ENCODE results near the gene EFCAB13. TPM values are rescaled to one million over a fixed set of nuclear protein-coding genes. Genes with fewer than 3 reads are reported as not detected.

EFCAB13 gene
- total RNA-seq, 1 donor from 2014 or later = 2.7 TPM

- Histone ChIP-seq H3K27ac (no peak overlapping the region), H2AFZ (replicated peaks) (peak overlapping the region; percentile 83)
These were observed 47.3 kb upstream of the EFCAB13 start for GRCh38 chr17:47276444-47276843.

GRCh38 chr17:47276868-47277267, 46.9 kb upstream of the EFCAB13 start:
- peaks cover 7% of the 10 kb centered on the region for H3F3A ChIP-seq (ENCODE audit: low read depth)
- peak; percentile 70 for DNase-seq (ENCODE audit: low spot score)
- H4K20me1 ChIP-seq (ENCODE audit: low read depth) = no peaks in the 10 kb centered on the region
- no peak for TF ChIP-seq EZH2phosphoT487 (IDR thresholded peaks at IDR 0.05)
- TF ChIP-seq EZH2 (IDR thresholded peaks at IDR 0.05) = no peak
- no peak for TF ChIP-seq CTCF (IDR thresholded peaks at IDR 0.05)
- peaks cover 20% of the 10 kb centered on the region for H3K4me1 ChIP-seq
- no peak overlapping the region for H2AFZ ChIP-seq (replicated peaks)
- no peak overlapping the region for H3K9ac ChIP-seq
- no peak overlapping the region for H3K4me3 ChIP-seq
- Mint-ChIP-seq H3K4me3 (no peak overlapping the region), H3K9me3 (peaks cover 2% of the 10 kb centered on the region), H3K27me3 (ENCODE audit: insufficient read depth, low read depth) (peaks cover 16% of the 10 kb centered on the region), H3K27ac (peak overlapping the region; percentile 72), H3K36me3 (no peaks in the 10 kb centered on the region), H3K4me1 (peaks cover 60% of the 10 kb centered on the region)
- no peaks in the 10 kb centered on the region for H3K27me3 ChIP-seq
- H3K9me3 ChIP-seq (ENCODE audit: low read depth) = no peaks in the 10 kb centered on the region
- H3K4me2 ChIP-seq = no peak overlapping the region
- no peaks in the 10 kb centered on the region for H3K79me2 ChIP-seq (ENCODE audit: low read depth)
- no peak overlapping the region for H3K27ac ChIP-seq
- no peaks in the 10 kb centered on the region for H3K36me3 ChIP-seq

More at GRCh38 chr17:47276444-47276843, 47.3 kb upstream of the EFCAB13 start:
- no peak overlapping the region for H3K4me3 ChIP-seq
- H3K4me3 Mint-ChIP-seq = peak overlapping the region; percentile 64
- H4K20me1 ChIP-seq (ENCODE audit: low read depth) = no peaks in the 10 kb centered on the region
- no peaks in the 10 kb centered on the region for H3K36me3 ChIP-seq
- no peak for DNase-seq (ENCODE audit: low spot score)
- peaks cover 15% of the 10 kb centered on the region for H3K27me3 Mint-ChIP-seq (ENCODE audit: insufficient read depth, low read depth)
- peaks cover 7% of the 10 kb centered on the region for H3F3A ChIP-seq (ENCODE audit: low read depth)
- no peaks in the 10 kb centered on the region for H3K27me3 ChIP-seq
- peak overlapping the region; percentile 65 for H3K4me2 ChIP-seq
- H3K9me3 Mint-ChIP-seq = peaks cover 2% of the 10 kb centered on the region
- no peak overlapping the region for H3K9ac ChIP-seq
- peaks cover 20% of the 10 kb centered on the region for H3K4me1 ChIP-seq
- H3K4me1 Mint-ChIP-seq = peaks cover 59% of the 10 kb centered on the region
- H3K27ac Mint-ChIP-seq = peak overlapping the region; percentile 4
- no peaks in the 10 kb centered on the region for H3K9me3 ChIP-seq (ENCODE audit: low read depth)
- TF ChIP-seq EZH2phosphoT487 (IDR thresholded peaks at IDR 0.05) (no peak), CTCF (IDR thresholded peaks at IDR 0.05) (no peak), EZH2 (IDR thresholded peaks at IDR 0.05) (no peak)
- no peaks in the 10 kb centered on the region for H3K79me2 ChIP-seq (ENCODE audit: low read depth)
- H3K36me3 Mint-ChIP-seq = no peaks in the 10 kb centered on the region

- Mint-ChIP-seq H3K9me3 (no peaks in the 10 kb centered on the region), H3K27me3 (ENCODE audit: insufficient read depth, low read depth) (peaks cover 16% of the 10 kb centered on the region), H3K27ac (peak overlapping the region; percentile 7), H3K36me3 (no peaks in the 10 kb centered on the region), H3K4me3 (no peak overlapping the region), H3K4me1 (peaks cover 60% of the 10 kb centered on the region)
- no peaks in the 10 kb centered on the region for H3K79me2 ChIP-seq (ENCODE audit: low read depth)
- TF ChIP-seq EZH2 (IDR thresholded peaks at IDR 0.05) = no peak
- no peak for TF ChIP-seq EZH2phosphoT487 (IDR thresholded peaks at IDR 0.05)
- no peak for TF ChIP-seq CTCF (IDR thresholded peaks at IDR 0.05)
- H3K4me2 ChIP-seq = no peak overlapping the region
- no peaks in the 10 kb centered on the region for H3K9me3 ChIP-seq (ENCODE audit: low read depth)
- H2AFZ ChIP-seq (replicated peaks) = no peak overlapping the region
- H3K36me3 ChIP-seq = no peaks in the 10 kb centered on the region
- H3F3A ChIP-seq (ENCODE audit: low read depth) = peaks cover 7% of the 10 kb centered on the region
- H4K20me1 ChIP-seq (ENCODE audit: low read depth) = no peaks in the 10 kb centered on the region
- no peak for DNase-seq (ENCODE audit: low spot score)
- no peak overlapping the region for H3K27ac ChIP-seq
- no peak overlapping the region for H3K4me3 ChIP-seq
- peaks cover 20% of the 10 kb centered on the region for H3K4me1 ChIP-seq
- H3K27me3 ChIP-seq = no peaks in the 10 kb centered on the region
- H3K9ac ChIP-seq = no peak overlapping the region
These were observed 45.8 kb upstream of the EFCAB13 start for GRCh38 chr17:47277921-47278320.

All from neural progenitor cell (in vitro differentiated cells).